Amniotic stem cell (primary cell): ENCODE measurements around the gene STKLD1.

Source experiments
- DNase-seq: peaks from one replicate; lab custom pipeline; 2025; lab: John Stamatoyannopoulos, UW

The STKLD1 gene

DNA sequence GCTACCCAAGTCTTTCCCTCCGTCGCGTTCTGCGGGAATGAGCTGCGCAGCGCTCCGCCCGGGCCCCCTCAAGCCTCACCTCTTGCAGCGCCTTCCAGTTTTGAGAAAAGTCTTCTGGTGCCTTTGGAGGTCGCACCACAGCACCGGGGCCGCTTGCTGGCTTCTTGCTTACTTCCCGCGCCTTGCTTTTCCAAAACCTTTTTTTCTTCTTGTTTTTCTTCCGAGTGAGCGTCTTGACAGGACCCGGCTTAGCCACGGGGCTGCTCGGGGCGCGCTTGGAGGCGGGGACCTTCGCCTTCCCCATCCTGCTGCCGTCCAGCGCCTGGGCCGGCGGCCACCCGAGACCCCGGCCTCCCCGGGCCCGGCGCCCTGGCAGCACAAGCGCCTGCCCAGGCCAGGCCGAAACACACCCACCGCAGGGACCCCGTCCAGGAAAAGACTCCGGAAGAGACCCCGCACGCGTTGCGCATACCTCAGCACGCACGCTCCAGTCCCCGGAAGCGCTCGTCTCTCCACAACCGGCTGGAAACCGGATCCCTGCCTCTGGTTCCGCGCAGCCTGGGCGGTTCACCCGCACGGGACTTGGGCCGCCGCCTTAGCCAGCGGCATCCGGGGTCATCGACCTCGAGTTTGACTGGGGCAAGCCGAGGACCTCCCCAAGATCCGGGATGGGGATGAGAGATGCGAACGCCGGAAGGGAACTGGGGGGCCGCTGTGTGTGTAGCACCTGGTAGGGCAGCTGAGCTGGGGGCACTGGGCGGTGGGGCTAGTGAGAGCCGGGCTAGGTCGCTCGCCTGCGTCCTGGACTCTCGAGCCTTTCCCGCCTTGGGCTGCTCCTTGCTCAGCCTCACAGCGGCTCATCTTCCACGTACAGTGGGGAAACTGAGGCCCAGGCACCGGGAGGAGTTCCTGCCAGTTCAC, 41.6 kb downstream of the STKLD1 start, which contains the start of gene REXO4:
Gene REXO4, minus strand, starts transcription at position 470 of the 921 bp plus-strand sequence. Its CDS starts 166 bp downstream, at position 304.
- DNase-seq: peak; percentile 45

- DNase-seq: no peak
These were observed 42.8 kb downstream of the STKLD1 start for GRCh38 chr9:133419005-133419404.

GRCh38 chr9:133420392-133420827, 44.2 kb downstream of the STKLD1 start:
- DNase-seq: no peak

DNA sequence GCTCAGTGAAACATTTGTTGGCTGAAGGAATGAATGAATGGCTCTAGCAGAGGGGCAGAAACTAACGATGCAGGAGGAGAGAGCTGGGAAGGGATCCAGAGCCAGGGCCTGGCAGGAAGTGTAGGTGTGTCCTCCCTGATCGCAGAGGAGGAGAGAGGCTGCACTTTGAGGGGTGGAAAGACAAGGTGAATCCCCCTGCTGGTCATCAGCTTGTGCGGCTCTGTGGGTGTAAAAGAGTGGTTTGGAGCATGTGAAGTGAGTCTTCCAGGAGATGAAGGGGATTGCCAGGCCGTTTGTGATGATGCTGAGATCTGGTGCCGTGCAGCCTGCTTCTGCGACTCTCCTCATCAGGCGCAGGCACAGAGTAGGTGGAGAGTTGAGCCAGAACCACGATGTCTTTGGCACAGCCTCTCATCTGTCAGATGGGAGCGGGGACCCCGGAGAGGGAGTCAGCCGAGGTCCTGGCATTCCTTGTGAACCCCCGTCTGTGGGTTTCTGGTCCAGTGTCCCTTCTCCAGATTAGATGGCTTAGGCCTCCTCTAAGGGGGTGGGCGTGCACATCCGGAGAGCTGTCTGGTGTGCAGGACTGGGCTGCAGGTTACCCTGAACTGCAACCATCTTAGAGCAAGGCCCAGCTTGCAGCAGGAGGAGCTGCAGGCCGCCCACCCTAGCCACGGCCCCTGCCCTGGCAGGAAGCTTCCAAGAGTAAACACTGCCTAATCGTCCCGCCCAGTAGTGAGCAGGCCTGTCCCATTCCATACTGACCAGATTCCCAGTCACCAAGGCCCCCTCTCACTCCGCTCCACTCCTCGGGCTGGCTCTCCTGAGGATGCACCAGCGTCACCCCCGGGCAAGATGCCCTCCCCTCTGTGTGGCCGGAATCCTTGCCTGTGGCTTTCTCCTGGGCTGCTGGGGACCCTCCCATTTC, 45.7 kb downstream of the STKLD1 start, which contains the start of gene ADAMTS13:
Gene ADAMTS13, plus strand, starts transcription at position 753 of the 928 bp plus-strand sequence. Its CDS starts 77 bp downstream, at position 830.
- DNase-seq: no peak

GRCh38 chr9:133423216-133423615, 47.0 kb downstream of the STKLD1 start:
- no peak for DNase-seq

DNA sequence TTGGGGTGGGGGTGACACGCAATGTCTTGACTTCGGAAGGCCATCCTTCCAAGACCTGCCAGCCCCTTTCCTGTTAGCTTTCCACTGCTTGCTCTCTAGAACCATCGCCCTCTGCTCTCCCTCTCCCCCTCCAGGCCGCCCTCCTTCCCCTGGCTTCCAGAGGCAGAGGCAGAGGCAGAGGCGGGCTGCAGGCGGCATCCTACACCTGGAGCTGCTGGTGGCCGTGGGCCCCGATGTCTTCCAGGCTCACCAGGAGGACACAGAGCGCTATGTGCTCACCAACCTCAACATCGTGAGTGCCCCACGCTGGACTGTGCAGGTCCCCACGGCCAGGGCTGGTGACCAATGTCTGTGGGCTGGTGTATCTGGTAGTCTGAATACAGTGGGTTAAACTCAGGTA, 48.0 kb downstream of the STKLD1 start:
- no peak for DNase-seq

DNA sequence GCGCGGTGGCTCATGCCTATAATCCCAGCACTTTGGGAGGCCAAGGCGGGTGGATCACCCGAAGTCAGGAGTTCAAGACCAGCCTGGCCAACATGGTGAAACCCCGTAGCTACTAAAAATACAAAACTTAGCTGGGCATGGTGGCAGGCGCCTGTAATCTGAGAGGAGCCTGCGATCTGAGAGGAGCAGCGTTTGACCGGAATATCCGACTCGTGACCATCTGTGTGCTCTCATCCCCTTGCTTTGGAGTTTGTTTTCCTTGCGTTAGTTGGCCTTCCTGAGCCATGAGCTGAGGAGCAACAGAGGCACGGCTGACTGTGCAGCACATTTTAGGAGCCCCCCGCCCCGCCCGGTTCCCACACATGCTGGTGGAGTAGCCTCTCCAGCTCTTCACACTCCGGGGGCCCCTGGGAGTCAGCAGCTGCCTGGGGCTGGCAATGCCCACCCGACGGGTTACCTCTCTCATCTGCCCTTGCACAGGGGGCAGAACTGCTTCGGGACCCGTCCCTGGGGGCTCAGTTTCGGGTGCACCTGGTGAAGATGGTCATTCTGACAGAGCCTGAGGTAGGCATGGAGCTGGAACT, 49.0 kb downstream of the STKLD1 start:
- DNase-seq: no peak

- no peak for DNase-seq
These were observed 49.8 kb downstream of the STKLD1 start for GRCh38 chr9:133426011-133426410.

- no peak for DNase-seq
These were observed 51.6 kb downstream of the STKLD1 start for GRCh38 chr9:133427658-133428348.

GRCh38 chr9:133428617-133429101, 52.5 kb downstream of the STKLD1 start:
- DNase-seq: no peak

GRCh38 chr9:133429214-133429613, 53.0 kb downstream of the STKLD1 start:
- no peak for DNase-seq

DNA sequence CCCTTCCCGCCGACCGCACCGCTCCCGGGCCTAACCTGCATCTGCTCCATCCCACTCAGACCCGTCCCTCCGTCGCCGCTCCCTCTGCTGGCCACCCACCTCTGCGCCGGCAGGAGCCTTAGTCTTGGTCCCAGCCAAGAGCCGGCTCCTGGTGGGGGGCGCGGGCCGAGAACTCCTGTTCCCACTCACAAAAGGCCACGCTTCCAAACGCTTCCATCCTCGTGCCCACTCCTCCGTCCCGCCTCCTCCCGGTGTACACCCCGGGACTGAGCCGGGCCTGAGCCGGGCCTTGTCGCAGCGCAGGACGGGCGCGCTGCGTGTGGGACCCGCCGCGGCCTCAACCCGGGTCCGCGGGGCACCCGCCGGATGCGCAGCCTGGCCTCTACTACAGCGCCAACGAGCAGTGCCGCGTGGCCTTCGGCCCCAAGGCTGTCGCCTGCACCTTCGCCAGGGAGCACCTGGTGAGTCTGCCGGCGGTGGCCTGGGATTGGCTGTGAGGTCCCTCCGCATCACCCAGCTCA, 53.5 kb downstream of the STKLD1 start:
- no peak for DNase-seq

GRCh38 chr9:133430244-133430643, 54.1 kb downstream of the STKLD1 start:
- DNase-seq: no peak

DNA sequence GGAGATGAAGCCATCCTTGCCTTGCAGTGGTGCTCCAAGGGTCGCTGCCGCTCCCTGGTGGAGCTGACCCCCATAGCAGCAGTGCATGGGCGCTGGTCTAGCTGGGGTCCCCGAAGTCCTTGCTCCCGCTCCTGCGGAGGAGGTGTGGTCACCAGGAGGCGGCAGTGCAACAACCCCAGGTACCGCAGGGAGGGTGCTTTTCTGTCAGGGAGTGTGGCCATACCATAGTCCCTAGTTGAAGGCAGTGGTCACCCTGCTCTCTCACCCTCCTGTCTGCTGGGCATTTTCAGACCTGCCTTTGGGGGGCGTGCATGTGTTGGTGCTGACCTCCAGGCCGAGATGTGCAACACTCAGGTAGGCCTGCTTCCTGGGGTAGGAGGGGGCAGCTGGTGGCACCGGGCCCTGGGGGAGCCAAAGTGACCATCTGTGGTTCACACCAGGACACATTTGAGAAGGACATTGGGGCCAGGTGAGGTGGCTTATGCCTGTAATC, 57.2 kb downstream of the STKLD1 start:
- no peak for DNase-seq

DNA sequence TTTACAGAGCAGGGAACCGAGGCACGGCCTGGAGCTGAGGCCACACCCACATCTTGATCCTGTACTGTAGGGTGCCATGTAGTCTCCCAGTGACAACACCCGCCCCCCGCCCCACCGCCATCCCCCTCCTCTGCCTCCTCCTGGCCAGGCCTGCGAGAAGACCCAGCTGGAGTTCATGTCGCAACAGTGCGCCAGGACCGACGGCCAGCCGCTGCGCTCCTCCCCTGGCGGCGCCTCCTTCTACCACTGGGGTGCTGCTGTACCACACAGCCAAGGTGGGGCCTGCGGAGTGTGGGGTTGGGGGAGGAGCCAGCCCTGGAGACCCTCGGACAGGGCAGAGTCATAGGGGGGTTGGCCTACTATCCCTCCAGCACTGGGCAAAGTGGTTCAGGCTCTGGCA, 60.5 kb downstream of the STKLD1 start:
- no peak for DNase-seq

- no peak for DNase-seq
These were observed 61.8 kb downstream of the STKLD1 start for GRCh38 chr9:133437753-133438531.

DNA sequence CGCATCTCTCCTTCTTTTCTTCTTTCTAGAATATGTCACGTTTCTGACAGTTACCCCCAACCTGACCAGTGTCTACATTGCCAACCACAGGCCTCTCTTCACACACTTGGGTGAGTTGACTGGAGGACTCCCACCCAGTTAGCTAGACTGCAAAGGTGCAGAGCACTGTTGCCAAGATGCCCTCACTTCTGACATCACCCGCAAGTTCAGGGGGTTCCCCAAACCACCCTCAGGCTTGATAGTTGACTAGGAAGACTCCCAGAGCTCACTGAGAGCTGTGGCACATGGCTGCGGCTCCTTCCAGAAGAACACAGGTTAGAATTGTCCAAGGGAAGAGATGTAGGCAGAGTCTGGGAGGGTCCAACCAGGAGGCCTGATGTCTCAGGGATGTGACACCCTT, 63.2 kb downstream of the STKLD1 start:
- no peak for DNase-seq

DNA sequence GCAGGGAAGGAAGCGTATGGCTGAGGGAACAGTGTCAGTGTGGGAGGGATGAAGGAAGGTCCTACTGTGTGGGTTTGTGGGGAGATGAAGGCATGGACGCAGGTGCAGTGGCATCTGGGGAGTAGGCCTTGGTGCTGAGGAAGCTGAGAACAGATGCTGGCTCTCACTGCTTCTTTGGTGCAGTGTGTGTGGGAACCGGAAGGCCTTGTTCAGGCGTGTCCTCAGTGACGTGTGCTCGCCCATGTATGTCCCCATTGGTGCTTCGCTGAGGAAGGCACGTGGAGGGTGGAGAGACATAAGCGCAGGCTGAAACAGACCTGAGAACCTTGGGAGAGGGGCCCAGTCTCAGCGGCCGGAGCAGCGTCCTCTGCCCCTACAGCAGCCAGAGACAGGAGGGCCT, 64.7 kb downstream of the STKLD1 start:
- no peak for DNase-seq

DNA sequence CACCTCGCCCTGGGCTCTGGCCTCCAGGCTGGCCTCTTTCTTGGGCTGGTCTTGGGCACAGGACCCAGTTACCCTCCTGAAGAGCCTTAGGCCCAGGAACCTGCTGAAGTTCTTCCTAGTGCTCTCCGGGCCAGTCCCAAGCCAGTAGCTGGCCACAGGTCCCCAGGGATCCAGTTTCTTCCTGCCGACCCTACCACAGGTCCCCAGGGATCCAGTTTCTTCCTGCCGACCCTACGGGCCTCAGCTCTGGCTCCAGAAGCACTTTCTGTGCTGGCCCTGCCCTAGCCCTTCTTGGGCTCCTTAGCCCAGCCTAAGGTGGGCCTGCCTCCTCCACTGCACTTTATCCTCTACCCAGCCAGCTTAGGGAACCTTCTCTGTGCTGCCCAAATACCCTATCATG, 65.4 kb downstream of the STKLD1 start:
- no peak for DNase-seq

DNA sequence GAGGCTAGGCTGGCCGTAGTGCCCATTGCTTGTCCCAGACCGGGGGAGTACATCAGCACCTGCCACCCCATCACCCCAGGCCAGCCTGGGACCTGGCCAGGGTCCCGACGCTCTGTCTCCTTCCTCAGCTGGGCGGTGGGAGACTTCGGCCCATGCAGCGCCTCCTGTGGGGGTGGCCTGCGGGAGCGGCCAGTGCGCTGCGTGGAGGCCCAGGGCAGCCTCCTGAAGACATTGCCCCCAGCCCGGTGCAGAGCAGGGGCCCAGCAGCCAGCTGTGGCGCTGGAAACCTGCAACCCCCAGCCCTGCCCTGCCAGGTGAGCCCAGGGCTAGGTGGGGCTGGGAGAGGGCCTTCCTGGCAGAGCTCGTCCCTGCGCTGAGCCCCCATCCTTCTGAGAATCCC, 67.1 kb downstream of the STKLD1 start:
- DNase-seq: no peak
